Panc1 (cell line): ENCODE measurements around the gene CNOT6L.

Source experiments
- CTCF ChIP-seq: fragments of 450-650 bp; IDR thresholded peaks from 2 replicates; pipeline ENCODE4 v1.5.1; 2017; ENCODE audit warnings: mild to moderate bottlenecking
- SIN3A ChIP-seq: IDR thresholded peaks from 2 replicates; pipeline ENCODE4 v1.6.1; 2012; ENCODE audit warnings: low read depth, mild to moderate bottlenecking, low read length, moderate library complexity, borderline replicate concordance; ENCODE audit not compliant: insufficient read depth
- TCF7L2 ChIP-seq: IDR thresholded peaks from 2 replicates; pipeline ENCODE4 v1.6.1; 2011; ENCODE audit warnings: mild to moderate bottlenecking, low read depth, low read length, inconsistent platforms
- TF ChIP-seq, protein P1 (sequence below), 2 experiments: IDR thresholded peaks; 2 replicates each; pipeline ENCODE4 v1.6.1; 2011 to 2012; ENCODE audit warnings: low read depth in 2 of 2, control low read depth in 1 of 2, low read length in 1 of 2, mild to moderate bottlenecking in 1 of 2, moderate library complexity in 1 of 2; ENCODE audit not compliant: insufficient read depth in 1 of 2

DNA sequence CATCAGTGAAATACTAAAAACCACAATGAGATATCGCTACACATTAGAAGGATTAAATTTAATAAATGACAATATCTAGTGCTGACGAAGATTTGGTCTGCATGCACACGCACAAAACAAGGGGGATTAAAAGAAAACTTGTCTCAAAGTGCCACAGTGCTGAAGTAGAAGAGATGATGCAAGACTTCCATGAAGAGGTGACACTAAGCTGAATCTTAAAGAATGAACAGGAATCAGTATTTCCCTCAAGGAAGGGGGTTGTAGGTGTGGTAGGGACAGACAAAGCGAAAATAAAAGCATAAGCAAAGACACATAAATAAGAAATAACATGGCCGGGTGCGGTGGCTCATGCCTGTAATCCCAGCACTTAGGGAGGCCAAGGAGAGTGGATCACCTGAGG lies 33.5 kb downstream of the CNOT6L start:
- TF ChIP-seq CTCF (no peak), TCF7L2 (no peak), SIN3A (no peak)
- TF ChIP-seq, protein P1, sequence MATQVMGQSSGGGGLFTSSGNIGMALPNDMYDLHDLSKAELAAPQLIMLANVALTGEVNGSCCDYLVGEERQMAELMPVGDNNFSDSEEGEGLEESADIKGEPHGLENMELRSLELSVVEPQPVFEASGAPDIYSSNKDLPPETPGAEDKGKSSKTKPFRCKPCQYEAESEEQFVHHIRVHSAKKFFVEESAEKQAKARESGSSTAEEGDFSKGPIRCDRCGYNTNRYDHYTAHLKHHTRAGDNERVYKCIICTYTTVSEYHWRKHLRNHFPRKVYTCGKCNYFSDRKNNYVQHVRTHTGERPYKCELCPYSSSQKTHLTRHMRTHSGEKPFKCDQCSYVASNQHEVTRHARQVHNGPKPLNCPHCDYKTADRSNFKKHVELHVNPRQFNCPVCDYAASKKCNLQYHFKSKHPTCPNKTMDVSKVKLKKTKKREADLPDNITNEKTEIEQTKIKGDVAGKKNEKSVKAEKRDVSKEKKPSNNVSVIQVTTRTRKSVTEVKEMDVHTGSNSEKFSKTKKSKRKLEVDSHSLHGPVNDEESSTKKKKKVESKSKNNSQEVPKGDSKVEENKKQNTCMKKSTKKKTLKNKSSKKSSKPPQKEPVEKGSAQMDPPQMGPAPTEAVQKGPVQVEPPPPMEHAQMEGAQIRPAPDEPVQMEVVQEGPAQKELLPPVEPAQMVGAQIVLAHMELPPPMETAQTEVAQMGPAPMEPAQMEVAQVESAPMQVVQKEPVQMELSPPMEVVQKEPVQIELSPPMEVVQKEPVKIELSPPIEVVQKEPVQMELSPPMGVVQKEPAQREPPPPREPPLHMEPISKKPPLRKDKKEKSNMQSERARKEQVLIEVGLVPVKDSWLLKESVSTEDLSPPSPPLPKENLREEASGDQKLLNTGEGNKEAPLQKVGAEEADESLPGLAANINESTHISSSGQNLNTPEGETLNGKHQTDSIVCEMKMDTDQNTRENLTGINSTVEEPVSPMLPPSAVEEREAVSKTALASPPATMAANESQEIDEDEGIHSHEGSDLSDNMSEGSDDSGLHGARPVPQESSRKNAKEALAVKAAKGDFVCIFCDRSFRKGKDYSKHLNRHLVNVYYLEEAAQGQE (IDR thresholded peaks at IDR 0.05; ENCODE audit: insufficient read depth in 1 of 2, low read depth in 2 of 2, low read length in 1 of 2) = no peak
